BE2C (cell line): ENCODE results near the gene HMGB2.

ENCODE experiments used
- DNase-seq: peaks from one replicate; pipeline ENCODE4 v3.0.0-alpha.2; 2020
- H3K27me3 ChIP-seq: fragments of 250-450 bp; sonication (Bioruptor Pico); 2 replicates; pipeline ENCODE4 v1.5.1; 2020; ENCODE audit warnings: mild to moderate bottlenecking
- H3K36me3 ChIP-seq: fragments of 250-450 bp; sonication (Bioruptor Pico); 2 replicates; pipeline ENCODE4 v1.5.1; 2020; ENCODE audit warnings: mild to moderate bottlenecking
- H3K4me1 ChIP-seq: fragments of 250-450 bp; sonication (Bioruptor Pico); 2 replicates; pipeline ENCODE4 v1.5.1; 2020
- H3K4me3 ChIP-seq: 2 replicates; pipeline ENCODE4 v1.5.1; 2011; ENCODE audit warnings: low read depth, low read length
- H3K9me3 ChIP-seq: fragments of 250-450 bp; sonication (Bioruptor Pico); 2 replicates; pipeline ENCODE4 v1.5.1; 2020
- CTCF ChIP-seq: IDR thresholded peaks from 2 replicates; pipeline ENCODE4 v1.5.1; 2012; ENCODE audit warnings: mild to moderate bottlenecking, low read depth, low read length

The HMGB2 gene

GRCh38 chr4:173371292-173372192 lies 37.4 kb upstream of the HMGB2 start:
- H3K4me3 ChIP-seq: peak overlapping the region; percentile 99
- peak; percentile 62 for DNase-seq
- no peak for TF ChIP-seq CTCF
- no peaks in the 10 kb centered on the region for H3K9me3 ChIP-seq
- H3K27me3 ChIP-seq: no peaks in the 10 kb centered on the region
- H3K36me3 ChIP-seq: peaks cover 16% of the 10 kb centered on the region
- no peaks in the 10 kb centered on the region for H3K4me1 ChIP-seq

- no peak for TF ChIP-seq CTCF
- Histone ChIP-seq H3K4me3 (peak within 1 kb of the TSS; percentile 99), H3K4me1 (no peaks in the 10 kb centered on the region), H3K9me3 (no peaks in the 10 kb centered on the region), H3K36me3 (peaks cover 10% of the 10 kb centered on the region), H3K27me3 (no peaks in the 10 kb centered on the region)
- peak; percentile 99 for DNase-seq
Measured at GRCh38 chr4:173370477-173371291, 36.5 kb upstream of the HMGB2 start, which contains the start of gene SAP30. TSS of gene SAP30 (plus strand) at chr4:173370954. CDS start at chr4:173371183, 229 bp downstream.

GRCh38 chr4:173370130-173370476 lies 35.9 kb upstream of the HMGB2 start:
- no peaks in the 10 kb centered on the region for H3K9me3 ChIP-seq
- H3K27me3 ChIP-seq: no peaks in the 10 kb centered on the region
- TF ChIP-seq CTCF: no peak
- peak; percentile 36 for DNase-seq
- no peaks in the 10 kb centered on the region for H3K4me1 ChIP-seq
- H3K36me3 ChIP-seq: peaks cover 7% of the 10 kb centered on the region
- peak overlapping the region; percentile 99 for H3K4me3 ChIP-seq

- Histone ChIP-seq H3K4me1 (no peaks in the 10 kb centered on the region), H3K27me3 (no peaks in the 10 kb centered on the region), H3K36me3 (no peaks in the 10 kb centered on the region), H3K9me3 (no peaks in the 10 kb centered on the region), H3K4me3 (peak overlapping the region; percentile 20; the same call in 1 of the 2 replicates)
- DNase-seq: no peak
- no peak for TF ChIP-seq CTCF
Measured at GRCh38 chr4:173367946-173368345, 33.8 kb upstream of the HMGB2 start.

GRCh38 chr4:173367285-173367684 lies 33.1 kb upstream of the HMGB2 start:
- DNase-seq: no peak
- Histone ChIP-seq H3K27me3 (no peaks in the 10 kb centered on the region), H3K4me1 (no peaks in the 10 kb centered on the region), H3K9me3 (no peaks in the 10 kb centered on the region), H3K4me3 (no peak overlapping the region), H3K36me3 (no peaks in the 10 kb centered on the region)
- TF ChIP-seq CTCF: no peak
